SK-N-SH (cell line): ENCODE data around the gene TSSK2. TPM values are rescaled to one million over a fixed set of nuclear protein-coding genes. Genes with fewer than 3 reads are reported as not detected.

Source experiments
- CTCF ChIA-PET: fragments of 300-600, 350-600 bp; formaldehyde crosslinking; extraction: SDS; loops from one replicate; lab custom pipeline; 2021; lab: Yijun Ruan, JAX
- POLR2A ChIA-PET: fragments of 350-600 bp; sonication (Branson Sonifier 250); formaldehyde crosslinking; extraction: SDS; loops from one replicate; lab custom pipeline; 2020; ENCODE audit warnings: antibody characterized with exemption, inconsistent platforms; lab: Yijun Ruan, JAX
- DNase-seq: peaks from one replicate; pipeline ENCODE4 v3.0.0; 2012
- H2AFZ ChIP-seq: fragments of 200-600 bp; sonication (generic); 2 replicates; pipeline ENCODE4 v1.8.1; 2016; ENCODE audit warnings: antibody characterized with exemption, mild to moderate bottlenecking, low read depth
- H3F3A ChIP-seq: fragments of 200-600 bp; sonication (generic); replicated peaks from 2 replicates; pipeline ENCODE3; 2016; ENCODE audit warnings: antibody characterized with exemption, mild to moderate bottlenecking; ENCODE audit not compliant: insufficient read depth
- H3K27ac ChIP-seq, 2 experiments: fragments of 200-500 bp in 1 of 2; fragments of 200-600 bp in 1 of 2; sonication (Bioruptor generic) in 1 of 2; sonication (generic), shearing (Covaris generic) in 1 of 2; 2 replicates each; pipeline versions ENCODE4 v1.5.1 to v1.6.1; 2014 to 2016; ENCODE audit warnings: low read depth in 2 of 2, inconsistent platforms in 1 of 2, low read length in 1 of 2, mild to moderate bottlenecking in 1 of 2, mixed read lengths in 1 of 2
- H3K27me3 ChIP-seq: fragments of 200-600 bp; sonication (generic), shearing (Covaris generic); 2 replicates; pipeline ENCODE4 v1.6.1; 2016; ENCODE audit warnings: mixed run types; ENCODE audit not compliant: insufficient read depth
- H3K36me3 ChIP-seq, 2 experiments: fragments of 200-500 bp in 1 of 2; fragments of 200-600 bp in 1 of 2; sonication (Bioruptor generic) in 1 of 2; sonication (generic) in 1 of 2; replicated peaks in 1 of 2; 2 replicates each; pipeline versions ENCODE3 to v1.5.1; 2014 to 2016; ENCODE audit warnings: low read length in 1 of 2, mild to moderate bottlenecking in 1 of 2; ENCODE audit not compliant: insufficient read depth in 2 of 2, control insufficient read depth in 1 of 2
- H3K4me1 ChIP-seq, 2 experiments: fragments of 200-500 bp in 1 of 2; fragments of 200-600 bp in 1 of 2; sonication (Bioruptor generic) in 1 of 2; sonication (generic), shearing (Covaris generic) in 1 of 2; 2 replicates each; pipeline versions ENCODE4 v1.5.1 to v1.6.1; 2014 to 2016; ENCODE audit warnings: low read depth in 1 of 2, low read length in 1 of 2, mixed run types in 1 of 2; ENCODE audit not compliant: insufficient read depth in 2 of 2, control insufficient read depth in 1 of 2
- H3K4me2 ChIP-seq: fragments of 200-600 bp; sonication (generic), shearing (Covaris generic); 2 replicates; pipeline ENCODE4 v1.6.1; 2017; ENCODE audit warnings: mixed run types
- H3K4me3 ChIP-seq, 2 experiments: fragments of 200-500 bp in 1 of 2; fragments of 200-600 bp in 1 of 2; sonication (Bioruptor generic) in 1 of 2; sonication (generic), shearing (Covaris generic) in 1 of 2; 2 replicates each; pipeline versions ENCODE4 v1.5.1 to v1.8.1; 2014 to 2016; ENCODE audit warnings: low read depth in 2 of 2, inconsistent platforms in 1 of 2, low read length in 1 of 2, mild to moderate bottlenecking in 1 of 2, mixed read lengths in 1 of 2, moderate library complexity in 1 of 2
- H3K79me2 ChIP-seq: fragments of 200-600 bp; sonication (generic); 2 replicates; pipeline ENCODE4 v1.8.1; 2017; ENCODE audit warnings: mild to moderate bottlenecking; ENCODE audit not compliant: insufficient read depth
- H3K9ac ChIP-seq: fragments of 200-600 bp; sonication (generic); 2 replicates; pipeline ENCODE4 v1.6.1; 2017; ENCODE audit warnings: mixed run types
- H3K9me2 ChIP-seq: fragments of 200-600 bp; sonication (generic); 2 replicates; pipeline ENCODE4 v1.6.1; 2017; ENCODE audit warnings: mixed run types
- H3K9me3 ChIP-seq: fragments of 200-600 bp; sonication (generic); 2 replicates; pipeline ENCODE4 v1.6.1; 2017; ENCODE audit warnings: mixed run types, mild to moderate bottlenecking, moderate library complexity
- H4K20me1 ChIP-seq: fragments of 200-600 bp; sonication (generic); 2 replicates; pipeline ENCODE4 v1.6.1; 2017; ENCODE audit warnings: mild to moderate bottlenecking, mixed run types; ENCODE audit not compliant: insufficient read depth
- FOSL2 ChIP-seq: IDR thresholded peaks from 2 replicates; pipeline ENCODE4 v1.4.0; 2012; ENCODE audit warnings: low read depth, mild to moderate bottlenecking, moderate library complexity, borderline replicate concordance
- GATA2 ChIP-seq: sonication (generic); formaldehyde crosslinking; IDR thresholded peaks from 2 replicates; pipeline ENCODE4 v1.5.0; 2020; ENCODE audit warnings: mild to moderate bottlenecking, missing genetic modification reagents
- MAX ChIP-seq: IDR thresholded peaks from 2 replicates; pipeline ENCODE4 v1.4.0; 2012; ENCODE audit warnings: low read depth
- MXI1 ChIP-seq: IDR thresholded peaks from 2 replicates; pipeline ENCODE4 v1.6.1; 2012; ENCODE audit warnings: mild to moderate bottlenecking, low read depth, low read length, improper control_type of control experiment
- NRF1 ChIP-seq: IDR thresholded peaks from 2 replicates; pipeline ENCODE4 v1.6.1; 2012; ENCODE audit warnings: low read depth, mild to moderate bottlenecking, low read length
- POLR2AphosphoS5 ChIP-seq: IDR thresholded peaks from 2 replicates; pipeline ENCODE4 v1.6.1; 2012; ENCODE audit warnings: low read depth, low read length
- RFX5 ChIP-seq: IDR thresholded peaks from 2 replicates; pipeline ENCODE4 v1.6.1; 2012; ENCODE audit warnings: mild to moderate bottlenecking, improper control_type of control experiment, low read length
- RXRA ChIP-seq: IDR thresholded peaks from 2 replicates; pipeline ENCODE4 v1.4.0; 2012; ENCODE audit warnings: low read depth, mild to moderate bottlenecking, borderline replicate concordance
- SMC3 ChIP-seq: IDR thresholded peaks from 2 replicates; pipeline ENCODE4 v1.6.1; 2012; ENCODE audit warnings: low read depth, low read length, improper control_type of control experiment
- TAF1 ChIP-seq: IDR thresholded peaks from 2 replicates; pipeline ENCODE4 v1.6.1; 2012; ENCODE audit warnings: low read depth, mild to moderate bottlenecking, low read length, moderate library complexity, borderline replicate concordance
- YY1 ChIP-seq: IDR thresholded peaks from 2 replicates; pipeline ENCODE4 v1.4.0; 2012; ENCODE audit warnings: low read depth, mild to moderate bottlenecking
- WGBS: methylation state at CpG from one replicate; pipeline ENCODE4 v1.1.6; 2017; ENCODE audit warnings: low lambda C conversion rate; 5-methylcytosine and 5-hydroxymethylcytosine counted together
- polyA plus RNA-seq, 3 experiments: library from polyadenylated mRNA; depleted of rRNA; stranded (reverse); fragments of >200 nt; gene quantifications; 2 replicates each; pipeline ENCODE4 v1.2.3, GENCODE V29; 2012
- TF ChIP-seq, protein P1 (sequence below): IDR thresholded peaks from 2 replicates; pipeline ENCODE4 v1.4.0; 2012; ENCODE audit warnings: low read depth, borderline replicate concordance
- TF ChIP-seq, protein P2 (sequence below): IDR thresholded peaks from 2 replicates; pipeline ENCODE4 v1.4.0; 2012; ENCODE audit warnings: low read depth, borderline replicate concordance
- TF ChIP-seq, protein P3 (sequence below): fragments of 200-600 bp; sonication (generic); IDR thresholded peaks from 2 replicates; pipeline ENCODE4 v1.6.1; 2017; ENCODE audit warnings: antibody characterized with exemption, mild to moderate bottlenecking, moderate library complexity
- TF ChIP-seq, protein P4 (sequence below): IDR thresholded peaks from 2 replicates; pipeline ENCODE4; 2012

Gene TSSK2
- polyA plus RNA-seq, 1 of the 3 experiments (the other 2 are of a cell fraction): not detected

DNA sequence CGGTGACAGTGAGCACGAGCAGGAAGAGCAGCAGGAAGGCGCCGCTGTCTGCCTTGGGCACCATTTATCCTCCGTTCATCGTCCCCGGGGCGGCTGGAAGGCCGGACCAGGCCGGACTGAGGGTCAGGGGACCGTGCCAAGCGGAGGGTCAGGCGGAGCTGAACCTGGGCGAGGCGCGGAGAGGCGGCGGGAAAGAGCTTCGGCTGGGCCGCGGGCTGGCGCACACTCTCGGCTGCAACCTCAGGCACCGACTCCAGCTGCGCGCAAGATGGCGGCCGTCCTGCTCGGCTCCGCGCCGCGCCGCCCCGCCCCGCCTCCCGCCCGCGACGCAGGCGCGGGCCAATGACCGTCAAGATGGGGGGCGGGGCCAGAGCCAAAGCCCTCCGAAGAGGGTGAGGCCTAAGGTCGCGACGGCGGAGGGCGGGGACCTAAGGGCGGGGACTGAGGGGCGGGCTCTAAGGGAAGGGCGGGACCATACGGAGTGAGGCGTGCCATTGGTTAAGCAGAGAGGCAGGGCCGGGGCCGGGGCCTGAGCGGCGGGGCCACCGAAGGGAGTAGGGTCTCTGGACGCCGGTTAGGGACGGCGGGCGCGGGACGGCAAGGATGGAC, 8.9 kb upstream of the TSSK2 start, which contains the start of gene DGCR2:
DGCR2 (minus strand) TSS at position 270 of the 609 bp plus-strand sequence; CDS start at position 64, 206 bp downstream.
- CTCF ChIA-PET: interaction anchor here (0.9 to 1.3 kb wide), 4 partner anchors 11 to 155 kb away, joined by 3 to 6 read pairs (median 3); no protein-coding TSS in a partner anchor

GRCh38 chr22:19122752-19123492, 8.2 kb upstream of the TSSK2 start:
- H3K9ac ChIP-seq: peak overlapping the region; percentile 44; the same call in 1 of the 2 replicates
- ChIA-PET POLR2A (interaction anchor here (0.9 to 1.1 kb wide), 3 partner anchors 13 to 22 kb away, joined by 3 to 5 read pairs (median 3); partner anchors contain the start of gene ESS2), CTCF (interaction anchor here (0.6 to 1.3 kb wide), 4 partner anchors 11 to 155 kb away, joined by 3 read pairs; no protein-coding TSS in a partner anchor)
- TF ChIP-seq, protein P1, sequence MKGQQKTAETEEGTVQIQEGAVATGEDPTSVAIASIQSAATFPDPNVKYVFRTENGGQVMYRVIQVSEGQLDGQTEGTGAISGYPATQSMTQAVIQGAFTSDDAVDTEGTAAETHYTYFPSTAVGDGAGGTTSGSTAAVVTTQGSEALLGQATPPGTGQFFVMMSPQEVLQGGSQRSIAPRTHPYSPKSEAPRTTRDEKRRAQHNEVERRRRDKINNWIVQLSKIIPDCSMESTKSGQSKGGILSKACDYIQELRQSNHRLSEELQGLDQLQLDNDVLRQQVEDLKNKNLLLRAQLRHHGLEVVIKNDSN: no peak
- TF ChIP-seq FOSL2: no peak
- TF ChIP-seq GATA2: no peak
- TF ChIP-seq MXI1: peak; percentile 13; the same call in 1 of the 2 replicates
- TF ChIP-seq RFX5: no peak
- TF ChIP-seq, protein P2, sequence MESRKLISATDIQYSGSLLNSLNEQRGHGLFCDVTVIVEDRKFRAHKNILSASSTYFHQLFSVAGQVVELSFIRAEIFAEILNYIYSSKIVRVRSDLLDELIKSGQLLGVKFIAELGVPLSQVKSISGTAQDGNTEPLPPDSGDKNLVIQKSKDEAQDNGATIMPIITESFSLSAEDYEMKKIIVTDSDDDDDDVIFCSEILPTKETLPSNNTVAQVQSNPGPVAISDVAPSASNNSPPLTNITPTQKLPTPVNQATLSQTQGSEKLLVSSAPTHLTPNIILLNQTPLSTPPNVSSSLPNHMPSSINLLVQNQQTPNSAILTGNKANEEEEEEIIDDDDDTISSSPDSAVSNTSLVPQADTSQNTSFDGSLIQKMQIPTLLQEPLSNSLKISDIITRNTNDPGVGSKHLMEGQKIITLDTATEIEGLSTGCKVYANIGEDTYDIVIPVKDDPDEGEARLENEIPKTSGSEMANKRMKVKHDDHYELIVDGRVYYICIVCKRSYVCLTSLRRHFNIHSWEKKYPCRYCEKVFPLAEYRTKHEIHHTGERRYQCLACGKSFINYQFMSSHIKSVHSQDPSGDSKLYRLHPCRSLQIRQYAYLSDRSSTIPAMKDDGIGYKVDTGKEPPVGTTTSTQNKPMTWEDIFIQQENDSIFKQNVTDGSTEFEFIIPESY: no peak

More for the DNA sequence above, 8.9 kb upstream of the TSSK2 start, which contains the start of gene DGCR2:
- H3K4me1 ChIP-seq: peaks cover 0 to 30% of the 10 kb centered on the region in 2 experiments; a peak in 2 of 4 replicates
- no CpG with 5 or more reads among the region's 67 CpGs for WGBS
- TF ChIP-seq, protein P3, sequence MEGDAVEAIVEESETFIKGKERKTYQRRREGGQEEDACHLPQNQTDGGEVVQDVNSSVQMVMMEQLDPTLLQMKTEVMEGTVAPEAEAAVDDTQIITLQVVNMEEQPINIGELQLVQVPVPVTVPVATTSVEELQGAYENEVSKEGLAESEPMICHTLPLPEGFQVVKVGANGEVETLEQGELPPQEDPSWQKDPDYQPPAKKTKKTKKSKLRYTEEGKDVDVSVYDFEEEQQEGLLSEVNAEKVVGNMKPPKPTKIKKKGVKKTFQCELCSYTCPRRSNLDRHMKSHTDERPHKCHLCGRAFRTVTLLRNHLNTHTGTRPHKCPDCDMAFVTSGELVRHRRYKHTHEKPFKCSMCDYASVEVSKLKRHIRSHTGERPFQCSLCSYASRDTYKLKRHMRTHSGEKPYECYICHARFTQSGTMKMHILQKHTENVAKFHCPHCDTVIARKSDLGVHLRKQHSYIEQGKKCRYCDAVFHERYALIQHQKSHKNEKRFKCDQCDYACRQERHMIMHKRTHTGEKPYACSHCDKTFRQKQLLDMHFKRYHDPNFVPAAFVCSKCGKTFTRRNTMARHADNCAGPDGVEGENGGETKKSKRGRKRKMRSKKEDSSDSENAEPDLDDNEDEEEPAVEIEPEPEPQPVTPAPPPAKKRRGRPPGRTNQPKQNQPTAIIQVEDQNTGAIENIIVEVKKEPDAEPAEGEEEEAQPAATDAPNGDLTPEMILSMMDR: no peak
- TF ChIP-seq MAX (peak; percentile 14; the same call in 1 of the 2 replicates), SMC3 (no peak), RXRA (no peak), POLR2AphosphoS5 (peak; percentile 68), YY1 (peak; percentile 88), TAF1 (peak; percentile 72; the same call in 1 of the 2 replicates), NRF1 (peak; percentile 73)
- TF ChIP-seq, protein P4, sequence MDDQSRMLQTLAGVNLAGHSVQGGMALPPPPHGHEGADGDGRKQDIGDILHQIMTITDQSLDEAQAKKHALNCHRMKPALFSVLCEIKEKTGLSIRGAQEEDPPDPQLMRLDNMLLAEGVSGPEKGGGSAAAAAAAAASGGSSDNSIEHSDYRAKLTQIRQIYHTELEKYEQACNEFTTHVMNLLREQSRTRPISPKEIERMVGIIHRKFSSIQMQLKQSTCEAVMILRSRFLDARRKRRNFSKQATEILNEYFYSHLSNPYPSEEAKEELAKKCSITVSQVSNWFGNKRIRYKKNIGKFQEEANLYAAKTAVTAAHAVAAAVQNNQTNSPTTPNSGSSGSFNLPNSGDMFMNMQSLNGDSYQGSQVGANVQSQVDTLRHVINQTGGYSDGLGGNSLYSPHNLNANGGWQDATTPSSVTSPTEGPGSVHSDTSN: no peak
- TF ChIP-seq, all 33 proteins: peak for 5
- Histone ChIP-seq H3K79me2 (peaks cover 49% of the 10 kb centered on the region), H3K9me2 (no peaks in the 10 kb centered on the region), H3K4me3 (peak within 1 kb of the TSS; percentile 90 to 93), H3K9ac (peak within 1 kb of the TSS; percentile 90), H3F3A (no peaks in the 10 kb centered on the region), H2AFZ (peak within 1 kb of the TSS; percentile 98), H3K9me3 (no peaks in the 10 kb centered on the region), H3K4me2 (peak within 1 kb of the TSS; percentile 97), H4K20me1 (peaks cover 44% of the 10 kb centered on the region), H3K27me3 (no peaks in the 10 kb centered on the region), H3K27ac (peak within 1 kb of the TSS; percentile 68 to 90; a peak in 3 of 4 replicates), H3K36me3 (peaks cover 0 to 2% of the 10 kb centered on the region in 2 experiments)
- POLR2A ChIA-PET: interaction anchor here (0.9 to 1.1 kb wide), 3 partner anchors 12 to 22 kb away, joined by 3 to 5 read pairs (median 3); partner anchors contain the start of gene ESS2
- DNase-seq: peak; percentile 100

More at GRCh38 chr22:19122752-19123492, 8.2 kb upstream of the TSSK2 start:
- H3K27ac ChIP-seq: no peak overlapping the region; a peak in 1 of 4 replicates
- WGBS: 42% methylated on average over 22 of the region's 27 CpGs
- H3K4me3 ChIP-seq: peak overlapping the region; percentile 52 to 61
- H3K4me2 ChIP-seq: peak overlapping the region; percentile 80
- no peaks in the 10 kb centered on the region for H3K9me2 ChIP-seq
- peaks cover 0 to 2% of the 10 kb centered on the region in 2 experiments for H3K36me3 ChIP-seq
- no peaks in the 10 kb centered on the region for H3F3A ChIP-seq
- H2AFZ ChIP-seq: peak overlapping the region; percentile 98
- peak; percentile 63 for DNase-seq
- H4K20me1 ChIP-seq: peaks cover 38% of the 10 kb centered on the region
- H3K79me2 ChIP-seq: peaks cover 42% of the 10 kb centered on the region
- H3K9me3 ChIP-seq: no peaks in the 10 kb centered on the region
- peaks cover 0 to 29% of the 10 kb centered on the region in 2 experiments; a peak in 2 of 4 replicates for H3K4me1 ChIP-seq
- H3K27me3 ChIP-seq: no peaks in the 10 kb centered on the region
